ENCODE data around the gene PTPN3.

PTPN3 gene

DNA sequence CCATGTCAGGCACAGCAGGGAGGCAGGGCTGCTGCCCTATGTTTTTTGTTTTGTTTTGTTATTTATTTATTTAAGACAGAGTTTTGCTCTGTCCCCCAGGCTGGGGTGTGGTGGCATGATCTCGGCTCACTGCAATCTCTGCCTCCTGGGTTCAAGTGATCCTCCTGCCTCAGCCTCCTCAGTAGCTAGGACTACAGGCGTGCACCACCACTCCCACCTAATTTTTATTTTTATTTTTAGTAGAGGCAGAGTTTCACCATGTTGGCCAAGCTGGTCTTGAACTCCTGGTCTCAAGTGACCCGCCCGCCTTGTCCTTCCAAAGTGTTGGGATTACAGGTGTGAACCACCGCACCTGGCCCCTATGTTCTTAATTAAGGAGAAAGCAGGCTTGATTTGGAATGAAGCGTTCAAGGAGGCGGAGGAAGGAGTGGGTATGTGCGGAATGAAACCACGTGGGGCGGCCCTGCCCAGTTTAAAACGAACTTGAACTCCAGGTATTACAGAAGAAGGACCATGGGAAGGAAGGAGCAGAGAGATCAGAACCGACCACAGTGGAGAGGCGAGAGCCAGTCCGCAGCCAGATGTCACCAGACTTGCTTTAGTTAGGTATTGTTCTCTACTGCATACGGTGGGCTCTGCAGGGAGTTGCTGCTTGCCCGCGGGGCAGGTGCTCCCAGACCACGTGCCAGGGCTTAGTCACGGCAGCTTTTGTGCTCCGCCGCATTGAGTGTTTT is 142.4 kb downstream of the PTPN3 start:
- TF ChIP-seq, protein P1, sequence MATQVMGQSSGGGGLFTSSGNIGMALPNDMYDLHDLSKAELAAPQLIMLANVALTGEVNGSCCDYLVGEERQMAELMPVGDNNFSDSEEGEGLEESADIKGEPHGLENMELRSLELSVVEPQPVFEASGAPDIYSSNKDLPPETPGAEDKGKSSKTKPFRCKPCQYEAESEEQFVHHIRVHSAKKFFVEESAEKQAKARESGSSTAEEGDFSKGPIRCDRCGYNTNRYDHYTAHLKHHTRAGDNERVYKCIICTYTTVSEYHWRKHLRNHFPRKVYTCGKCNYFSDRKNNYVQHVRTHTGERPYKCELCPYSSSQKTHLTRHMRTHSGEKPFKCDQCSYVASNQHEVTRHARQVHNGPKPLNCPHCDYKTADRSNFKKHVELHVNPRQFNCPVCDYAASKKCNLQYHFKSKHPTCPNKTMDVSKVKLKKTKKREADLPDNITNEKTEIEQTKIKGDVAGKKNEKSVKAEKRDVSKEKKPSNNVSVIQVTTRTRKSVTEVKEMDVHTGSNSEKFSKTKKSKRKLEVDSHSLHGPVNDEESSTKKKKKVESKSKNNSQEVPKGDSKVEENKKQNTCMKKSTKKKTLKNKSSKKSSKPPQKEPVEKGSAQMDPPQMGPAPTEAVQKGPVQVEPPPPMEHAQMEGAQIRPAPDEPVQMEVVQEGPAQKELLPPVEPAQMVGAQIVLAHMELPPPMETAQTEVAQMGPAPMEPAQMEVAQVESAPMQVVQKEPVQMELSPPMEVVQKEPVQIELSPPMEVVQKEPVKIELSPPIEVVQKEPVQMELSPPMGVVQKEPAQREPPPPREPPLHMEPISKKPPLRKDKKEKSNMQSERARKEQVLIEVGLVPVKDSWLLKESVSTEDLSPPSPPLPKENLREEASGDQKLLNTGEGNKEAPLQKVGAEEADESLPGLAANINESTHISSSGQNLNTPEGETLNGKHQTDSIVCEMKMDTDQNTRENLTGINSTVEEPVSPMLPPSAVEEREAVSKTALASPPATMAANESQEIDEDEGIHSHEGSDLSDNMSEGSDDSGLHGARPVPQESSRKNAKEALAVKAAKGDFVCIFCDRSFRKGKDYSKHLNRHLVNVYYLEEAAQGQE (IDR thresholded peaks at IDR 0.05; ENCODE audit: insufficient read depth in 1 of 2, low read depth in 2 of 2, low read length in 2 of 2) = no peak
- TF ChIP-seq POLR2AphosphoS5 (IDR thresholded peaks at IDR 0.05; ENCODE audit: low read depth, low read length) (no peak), SIN3A (IDR thresholded peaks at IDR 0.05; ENCODE audit: borderline replicate concordance, insufficient read depth, low read length) (no peak), TAF1 (IDR thresholded peaks at IDR 0.05; ENCODE audit: borderline replicate concordance, insufficient read depth, low read length) (no peak), FOXP2 (optimal IDR thresholded peaks at IDR 0.05; ENCODE audit: borderline replicate concordance, extremely low read depth, extremely low read length, insufficient read depth) (no peak)

- TF ChIP-seq SIN3A (IDR thresholded peaks at IDR 0.05; ENCODE audit: borderline replicate concordance, insufficient read depth, low read length) = no peak
- TF ChIP-seq, protein P1 (IDR thresholded peaks at IDR 0.05; ENCODE audit: insufficient read depth in 1 of 2, low read depth in 2 of 2, low read length in 2 of 2) = no peak
- no peak for TF ChIP-seq POLR2AphosphoS5 (IDR thresholded peaks at IDR 0.05; ENCODE audit: low read depth, low read length)
Observed at GRCh38 chr9:109354190-109354589, 143.9 kb downstream of the PTPN3 start.

DNA sequence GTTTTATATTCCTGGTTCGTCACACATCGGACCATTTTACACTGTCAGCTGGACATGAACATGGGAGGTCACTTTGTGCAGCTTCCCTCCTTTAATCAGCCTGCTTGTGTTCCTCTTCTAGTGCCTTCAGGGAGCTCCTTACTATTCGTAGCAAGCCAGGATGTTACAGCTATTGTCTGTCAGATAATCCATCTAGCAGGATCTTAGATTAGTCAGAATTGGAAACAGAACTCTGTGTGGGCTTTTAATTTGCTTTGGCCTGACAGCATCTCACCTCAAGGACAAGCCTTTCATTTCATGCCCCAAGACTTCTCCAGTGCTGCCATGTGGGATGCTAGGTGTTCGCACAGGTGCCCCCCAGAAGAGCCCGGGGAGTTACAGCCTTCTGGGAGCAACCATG is 147.1 kb downstream of the PTPN3 start:
- TF ChIP-seq TAF1 (IDR thresholded peaks at IDR 0.05; ENCODE audit: borderline replicate concordance, insufficient read depth, low read length) (no peak), SIN3A (IDR thresholded peaks at IDR 0.05; ENCODE audit: borderline replicate concordance, insufficient read depth, low read length) (no peak), POLR2AphosphoS5 (IDR thresholded peaks at IDR 0.05; ENCODE audit: low read depth, low read length) (no peak), FOXP2 (optimal IDR thresholded peaks at IDR 0.05; ENCODE audit: borderline replicate concordance, extremely low read depth, extremely low read length, insufficient read depth) (no peak)
- TF ChIP-seq, protein P1 (IDR thresholded peaks at IDR 0.05; ENCODE audit: insufficient read depth in 1 of 2, low read depth in 2 of 2, low read length in 2 of 2) = no peak

DNA sequence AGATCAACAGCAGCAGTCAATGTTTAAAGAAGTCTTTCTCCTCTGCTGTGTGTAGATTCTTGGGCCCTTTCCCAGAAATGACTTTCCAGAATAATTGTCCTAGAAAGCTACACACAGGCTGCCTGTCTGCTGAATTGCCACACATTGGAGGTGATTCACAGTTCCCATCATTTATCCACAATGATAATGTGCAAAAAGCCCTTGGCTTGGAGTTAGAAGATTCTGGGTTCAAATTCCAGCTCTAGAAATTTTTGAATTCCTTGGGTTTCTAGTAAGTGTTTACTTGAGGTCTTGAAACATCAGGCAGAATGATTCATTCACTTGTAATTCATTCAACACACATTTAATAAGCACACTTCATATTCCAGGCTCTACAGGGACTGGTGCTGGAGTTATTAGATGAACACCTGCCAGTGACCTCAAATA is 148.7 kb downstream of the PTPN3 start:
- TF ChIP-seq POLR2AphosphoS5 (IDR thresholded peaks at IDR 0.05; ENCODE audit: low read depth, low read length) (no peak), FOXP2 (optimal IDR thresholded peaks at IDR 0.05; ENCODE audit: borderline replicate concordance, extremely low read depth, extremely low read length, insufficient read depth) (no peak), SIN3A (IDR thresholded peaks at IDR 0.05; ENCODE audit: borderline replicate concordance, insufficient read depth, low read length) (no peak), TAF1 (IDR thresholded peaks at IDR 0.05; ENCODE audit: borderline replicate concordance, insufficient read depth, low read length) (no peak)
- TF ChIP-seq, protein P1 (IDR thresholded peaks at IDR 0.05; ENCODE audit: insufficient read depth in 1 of 2, low read depth in 2 of 2, low read length in 2 of 2) = no peak
